ENCODE data around the gene IPO4.

Gene IPO4

DNA sequence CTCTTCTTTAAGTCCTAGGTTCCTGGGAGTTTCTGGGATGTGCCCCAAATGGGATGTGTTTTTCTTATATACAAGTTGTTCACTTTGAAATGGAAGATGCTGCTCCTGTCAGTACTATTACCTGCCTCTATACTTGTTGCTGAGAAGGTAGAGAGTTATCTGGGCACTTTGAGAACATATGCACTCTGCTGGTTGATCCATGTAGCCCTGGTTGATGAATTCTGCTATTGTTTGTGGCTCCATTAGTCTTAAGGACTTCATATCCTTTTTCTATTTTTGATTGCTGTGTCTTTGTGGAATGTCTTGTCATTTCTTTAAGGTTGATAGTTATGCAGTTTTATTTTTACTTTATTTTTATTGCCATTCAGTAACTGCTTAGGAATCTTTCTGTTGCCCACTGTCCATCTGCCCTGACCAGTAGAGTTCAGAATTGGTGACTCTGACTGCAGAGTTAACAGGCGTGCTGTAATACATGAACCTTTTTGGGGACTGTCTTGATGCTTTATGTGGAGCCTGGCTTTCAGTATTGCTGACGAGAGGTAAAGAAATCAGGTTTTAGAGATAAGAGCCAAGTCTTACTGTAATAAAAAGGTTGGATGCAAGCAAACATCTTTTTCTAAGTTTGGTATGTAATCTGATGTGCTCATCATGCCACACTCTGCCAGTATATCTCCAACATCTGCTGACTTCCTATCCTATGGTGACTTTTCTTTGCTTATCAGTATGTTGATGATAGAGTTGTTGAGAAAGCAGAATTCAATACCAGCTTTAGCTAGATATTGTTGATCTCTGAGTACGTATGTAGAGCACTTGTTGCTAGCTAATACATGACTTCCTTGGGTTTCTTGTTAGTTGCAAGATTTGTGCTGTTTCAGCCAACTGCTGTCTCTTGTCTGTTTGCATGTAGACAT lies 45.7 kb upstream of the IPO4 start:
- no peak overlapping the region for H3K4me3 ChIP-seq (ENCODE audit: low read depth, low read length)
- DNase-seq (ENCODE audit: low read depth, low spot score) = no peak
- TF ChIP-seq, protein P1, sequence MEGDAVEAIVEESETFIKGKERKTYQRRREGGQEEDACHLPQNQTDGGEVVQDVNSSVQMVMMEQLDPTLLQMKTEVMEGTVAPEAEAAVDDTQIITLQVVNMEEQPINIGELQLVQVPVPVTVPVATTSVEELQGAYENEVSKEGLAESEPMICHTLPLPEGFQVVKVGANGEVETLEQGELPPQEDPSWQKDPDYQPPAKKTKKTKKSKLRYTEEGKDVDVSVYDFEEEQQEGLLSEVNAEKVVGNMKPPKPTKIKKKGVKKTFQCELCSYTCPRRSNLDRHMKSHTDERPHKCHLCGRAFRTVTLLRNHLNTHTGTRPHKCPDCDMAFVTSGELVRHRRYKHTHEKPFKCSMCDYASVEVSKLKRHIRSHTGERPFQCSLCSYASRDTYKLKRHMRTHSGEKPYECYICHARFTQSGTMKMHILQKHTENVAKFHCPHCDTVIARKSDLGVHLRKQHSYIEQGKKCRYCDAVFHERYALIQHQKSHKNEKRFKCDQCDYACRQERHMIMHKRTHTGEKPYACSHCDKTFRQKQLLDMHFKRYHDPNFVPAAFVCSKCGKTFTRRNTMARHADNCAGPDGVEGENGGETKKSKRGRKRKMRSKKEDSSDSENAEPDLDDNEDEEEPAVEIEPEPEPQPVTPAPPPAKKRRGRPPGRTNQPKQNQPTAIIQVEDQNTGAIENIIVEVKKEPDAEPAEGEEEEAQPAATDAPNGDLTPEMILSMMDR (IDR thresholded peaks at IDR 0.05; ENCODE audit: low read depth, low read length) = no peak
- in situ Hi-C loops (cut with HindIII; ENCODE audit: low sequenced_read_pairs) = no loop called here

DNA sequence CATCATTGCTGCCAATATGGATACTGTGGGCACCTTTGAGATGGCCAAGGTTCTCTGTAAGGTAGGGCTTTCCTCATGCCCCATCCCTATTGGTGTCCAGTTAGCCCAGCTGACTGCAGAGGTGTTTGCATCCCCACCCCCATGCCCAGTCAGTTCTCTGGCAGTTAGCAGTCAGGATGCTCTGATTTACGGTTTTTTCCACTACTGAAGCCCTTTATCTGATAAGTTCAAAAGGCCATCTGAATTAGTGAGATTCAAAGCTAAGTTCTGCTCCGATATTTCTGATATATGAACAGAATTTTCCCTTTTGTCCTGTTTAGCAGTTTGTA lies 44.9 kb upstream of the IPO4 start:
- TF ChIP-seq, protein P1 (IDR thresholded peaks at IDR 0.05; ENCODE audit: low read depth, low read length) = no peak
- peak overlapping the region; percentile 81 for H3K4me3 ChIP-seq (ENCODE audit: low read depth, low read length)
- in situ Hi-C loops (cut with HindIII; ENCODE audit: low sequenced_read_pairs) = no loop called here
- no peak for DNase-seq (ENCODE audit: low read depth, low spot score)

DNA sequence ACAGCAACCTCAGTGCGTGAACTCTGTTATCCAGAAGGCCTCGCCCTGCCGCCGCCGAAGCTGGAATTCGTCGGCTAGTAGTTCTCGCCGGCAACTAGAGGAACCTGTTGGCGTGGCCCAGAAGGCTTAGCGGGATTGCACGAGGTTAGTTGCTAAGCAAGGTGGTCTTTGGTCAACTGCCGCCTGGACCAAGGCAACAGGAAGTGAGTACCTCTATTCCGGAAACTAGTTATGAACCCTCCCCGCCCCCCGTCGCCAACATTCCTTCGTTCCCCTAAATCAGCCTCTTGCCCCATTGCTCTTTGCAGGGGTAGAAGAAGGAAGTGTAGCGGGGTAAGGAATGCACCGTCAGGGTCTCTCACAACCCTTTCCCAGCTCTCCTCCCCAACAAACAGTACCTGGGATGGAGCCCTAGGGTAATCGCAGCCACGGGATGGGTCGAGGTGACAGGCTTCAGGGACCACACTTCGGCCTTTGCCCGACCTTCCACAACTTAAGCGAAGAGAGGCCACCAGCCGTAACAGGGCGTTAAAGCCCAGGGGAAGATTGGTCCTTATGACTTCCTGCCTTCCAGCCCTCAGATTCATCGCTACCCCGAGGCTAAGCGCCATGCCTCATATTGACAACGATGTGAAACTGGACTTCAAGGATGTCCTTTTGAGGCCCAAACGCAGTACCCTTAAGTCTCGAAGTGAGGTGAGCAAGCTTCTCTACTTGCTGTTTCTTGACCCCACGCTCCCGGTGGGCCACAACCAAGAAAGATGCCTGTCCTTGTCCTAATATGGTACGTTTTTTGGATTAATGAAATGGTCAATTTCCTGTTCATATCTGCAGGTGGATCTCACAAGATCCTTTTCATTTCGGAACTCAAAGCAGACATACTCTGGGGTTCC lies 44.3 kb upstream of the IPO4 start, which contains the start of gene GMPR2:
Gene GMPR2 (plus strand): TSS at position 285 of the 893 bp plus-strand sequence. CDS start 325 bp downstream, at position 610.
- peak within 1 kb of the TSS; percentile 81 for H3K4me3 ChIP-seq (ENCODE audit: low read depth, low read length)
- TF ChIP-seq, protein P1 (IDR thresholded peaks at IDR 0.05; ENCODE audit: low read depth, low read length) = no peak
- DNase-seq (ENCODE audit: low read depth, low spot score) = no peak
- in situ Hi-C loops (cut with HindIII; ENCODE audit: low sequenced_read_pairs) = no loop called here

DNA sequence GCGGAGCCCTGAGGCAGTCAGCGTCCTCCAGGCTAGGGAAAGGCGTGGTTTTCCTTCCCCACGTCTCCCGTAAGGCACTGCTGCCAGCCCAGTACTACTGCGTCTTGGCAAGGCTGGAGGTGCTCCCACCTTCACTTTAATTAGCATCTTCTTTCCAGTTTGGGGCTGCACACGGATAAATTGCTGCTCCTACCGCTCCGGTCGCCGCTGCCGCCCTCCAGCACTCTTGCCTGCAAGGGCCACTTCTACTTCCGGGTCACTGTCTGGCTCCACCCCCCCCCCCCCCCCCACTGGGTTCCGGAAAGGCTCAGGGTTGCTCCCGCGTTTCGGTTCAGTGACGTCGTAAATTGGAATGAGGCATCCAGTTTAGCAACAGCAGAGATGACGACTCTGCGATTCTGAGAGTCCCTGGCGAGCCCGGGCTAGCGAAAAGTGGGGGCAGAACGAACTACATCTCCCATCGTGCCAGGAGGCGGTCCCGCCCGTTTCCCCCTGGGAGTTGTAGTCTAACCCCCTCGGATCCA lies 43.6 kb upstream of the IPO4 start, which contains the start of gene NEDD8:
Gene NEDD8 (minus strand): TSS at position 247 of the 524 bp plus-strand sequence. CDS start 100 bp downstream, at position 147.
- in situ Hi-C loops (cut with HindIII; ENCODE audit: low sequenced_read_pairs) = no loop called here
- DNase-seq (ENCODE audit: low read depth, low spot score) = peak; percentile 97
- TF ChIP-seq, protein P1 (IDR thresholded peaks at IDR 0.05; ENCODE audit: low read depth, low read length) = no peak
- peak within 1 kb of the TSS; percentile 81 for H3K4me3 ChIP-seq (ENCODE audit: low read depth, low read length)

DNA sequence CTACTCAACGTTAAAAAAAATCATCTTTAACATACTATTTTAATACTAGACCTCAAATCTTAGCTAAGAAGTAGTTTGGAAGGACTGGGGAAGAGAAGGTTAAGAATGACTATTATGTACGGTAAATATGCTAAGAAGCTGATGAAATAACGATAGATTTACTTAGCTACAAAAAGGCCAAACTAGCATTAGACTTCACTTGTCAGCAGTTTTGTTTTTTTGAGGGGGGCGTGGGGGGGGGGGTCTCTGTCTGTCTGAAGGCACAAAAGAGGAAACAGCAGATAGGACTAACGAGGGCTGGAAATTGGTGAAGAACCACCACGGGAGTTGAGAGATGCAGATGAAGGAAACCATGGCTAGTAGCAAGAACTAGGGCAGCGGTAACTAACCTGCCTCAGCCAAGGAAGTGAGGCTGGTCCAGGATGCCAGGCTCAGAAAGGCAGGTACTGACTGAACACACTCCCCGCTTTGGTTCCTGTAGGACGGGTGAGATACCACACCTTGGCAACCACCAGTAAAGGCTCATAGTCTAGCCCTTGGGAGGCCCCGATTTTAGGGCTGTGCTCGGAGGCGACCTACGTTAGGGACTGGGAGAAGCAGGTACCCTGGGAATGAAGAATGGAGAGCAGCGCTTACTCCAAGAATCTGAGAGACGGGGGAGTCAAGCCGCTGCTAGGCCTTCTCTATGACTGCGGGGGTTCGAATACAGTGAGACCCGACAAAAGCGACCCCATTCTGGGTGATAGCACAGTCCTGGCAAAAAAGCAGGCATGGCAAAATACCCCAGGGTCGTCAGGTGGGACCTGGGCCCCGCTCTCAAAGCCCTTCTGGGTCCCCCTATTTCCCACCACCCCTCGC lies 42.9 kb upstream of the IPO4 start:
- TF ChIP-seq, protein P1 (IDR thresholded peaks at IDR 0.05; ENCODE audit: low read depth, low read length) = no peak
- in situ Hi-C loops (cut with HindIII; ENCODE audit: low sequenced_read_pairs) = no loop called here
- no peak for DNase-seq (ENCODE audit: low read depth, low spot score)

More for the DNA sequence above, 42.9 kb upstream of the IPO4 start:
- peak overlapping the region; percentile 81 for H3K4me3 ChIP-seq (ENCODE audit: low read depth, low read length)
